SKM-1 treated with dmso at 0.1 percent for 144 hours (cell line): Measurements from ENCODE around the gene PDZRN4.
"Not testable (repeated sequence)": the region's sequence is repeated elsewhere in the genome, so short reads cannot be mapped to it uniquely, and the experiment has no call there.

Experiments used
- DNase-seq: peaks from one replicate; lab custom pipeline; 2025; ENCODE audit not compliant: unreplicated experiment; lab: John Stamatoyannopoulos, UW

PDZRN4 gene

GRCh38 chr12:41280341-41281095 lies 92.4 kb downstream of the PDZRN4 start:
- not testable (repeated sequence) for DNase-seq

GRCh38 chr12:41285470-41285869 lies 97.3 kb downstream of the PDZRN4 start:
- not testable (repeated sequence) for DNase-seq

- DNase-seq, result peak; percentile 0
These were observed 98.3 kb downstream of the PDZRN4 start for GRCh38 chr12:41286426-41286825.

GRCh38 chr12:41287500-41288141 lies 99.5 kb downstream of the PDZRN4 start:
- DNase-seq, result no peak

- no peak for DNase-seq
These were observed 100.2 kb downstream of the PDZRN4 start for GRCh38 chr12:41288142-41288811.

GRCh38 chr12:41289501-41289900 lies 101.4 kb downstream of the PDZRN4 start:
- no peak for DNase-seq

- DNase-seq, result no peak
These were observed 104.9 kb downstream of the PDZRN4 start for GRCh38 chr12:41293011-41293410.

- no peak for DNase-seq
These were observed 105.3 kb downstream of the PDZRN4 start for GRCh38 chr12:41293461-41293860.

- DNase-seq, result no peak
These were observed 114.9 kb downstream of the PDZRN4 start for GRCh38 chr12:41302979-41303403.

GRCh38 chr12:41304526-41304925 lies 116.4 kb downstream of the PDZRN4 start:
- DNase-seq, result no peak

GRCh38 chr12:41310367-41310766 lies 122.2 kb downstream of the PDZRN4 start:
- DNase-seq, result no peak

- no peak for DNase-seq
These were observed 123.8 kb downstream of the PDZRN4 start for GRCh38 chr12:41311883-41312282.

GRCh38 chr12:41312451-41312850 lies 124.3 kb downstream of the PDZRN4 start:
- not testable (repeated sequence) for DNase-seq

- no peak for DNase-seq
These were observed 137.2 kb downstream of the PDZRN4 start for GRCh38 chr12:41325336-41325735.

GRCh38 chr12:41327096-41327895 lies 139.2 kb downstream of the PDZRN4 start:
- DNase-seq, result no peak

- no peak for DNase-seq
These were observed 145.9 kb downstream of the PDZRN4 start for GRCh38 chr12:41333974-41334373.

- no peak for DNase-seq
These were observed 146.3 kb downstream of the PDZRN4 start for GRCh38 chr12:41334390-41334789.

GRCh38 chr12:41336041-41336549 lies 148.0 kb downstream of the PDZRN4 start:
- DNase-seq, result no peak

GRCh38 chr12:41339784-41340183 lies 151.7 kb downstream of the PDZRN4 start:
- DNase-seq, result peak; percentile 50

- DNase-seq, result no peak
These were observed 156.8 kb downstream of the PDZRN4 start for GRCh38 chr12:41344776-41345470.
